Gastrocnemius medialis (tissue), 4 donors: Measurements from ENCODE around the gene PSAPL1. TPM values are rescaled to one million over a fixed set of nuclear protein-coding genes. Genes with fewer than 3 reads are reported as not detected.

Experiments
- ATAC-seq, 2 donors: fragments of 150-250 bp; one replicate each; pipeline ENCODE4 v1.9.1; 2016
- DNase-seq, 2 donors: peaks; one replicate each; pipeline ENCODE4 v3.0.0-alpha.2; 2019
- H3K27ac ChIP-seq, 4 donors: fragments of 200-600 bp; sonication (generic); 1 replicate in 1 of 4; 2 replicates in 3 of 4; pipeline ENCODE4 v1.5.1; 2016 to 2018; ENCODE audit warnings: mild to moderate bottlenecking in 2 of 4, moderate library complexity in 1 of 4
- H3K27me3 ChIP-seq, 3 donors: fragments of 200-600 bp; sonication (generic) in 2 of 3; 1 replicate in 1 of 3; 2 replicates in 2 of 3; pipeline versions ENCODE4 v1.5.1 to v1.6.0; 2016 to 2019; ENCODE audit warnings: mild to moderate bottlenecking in 1 of 3, moderate library complexity in 1 of 3
- H3K36me3 ChIP-seq, 2 donors: fragments of 200-600 bp; sonication (generic) in 1 of 2; one replicate each; pipeline ENCODE4 v1.5.1; 2017 to 2018
- H3K4me1 ChIP-seq, 2 donors: fragments of 200-600 bp; sonication (generic) in 1 of 2; one replicate each; pipeline ENCODE4 v1.5.1; 2016 to 2017; ENCODE audit warnings: mild to moderate bottlenecking in 2 of 2
- H3K4me3 ChIP-seq, 4 donors: fragments of 200-600 bp; sonication (generic) in 3 of 4; 1 replicate in 1 of 4; 2 replicates in 3 of 4; pipeline ENCODE4 v1.5.1; 2016 to 2019; ENCODE audit warnings: mild to moderate bottlenecking in 2 of 4
- H3K9me3 ChIP-seq, 3 donors: fragments of 200-600 bp; sonication (generic) in 2 of 3; 1 replicate in 1 of 3; 2 replicates in 2 of 3; pipeline ENCODE4 v1.5.1; 2016 to 2019
- CTCF ChIP-seq, 5 experiments: fragments of 450-650 bp in 3 of 5; fragments of 200-600 bp in 2 of 5; sonication (generic) in 2 of 5; IDR thresholded peaks in 4 of 5; conservative IDR thresholded peaks in 1 of 5; 1 replicate in 4 of 5; 2 replicates in 1 of 5; pipeline ENCODE4 v1.5.1; 2016 to 2019; ENCODE audit warnings: antibody characterized with exemption in 5 of 5, mild to moderate bottlenecking in 3 of 5, moderate library complexity in 3 of 5
- POLR2A ChIP-seq, 2 donors: fragments of 450-650 bp; IDR thresholded peaks; one replicate each; pipeline ENCODE4 v1.6.1; 2017; ENCODE audit warnings: antibody characterized with exemption in 2 of 2, mild to moderate bottlenecking in 2 of 2, moderate library complexity in 2 of 2
- in situ Hi-C, 4 donors: fragments of 200-750 bp; cut with MboI; loops; one replicate each; pipeline versions ENCODE4 v1.15.0 to v1.8.0; 2017; ENCODE audit warnings: low sequenced_read_pairs in 4 of 4
- intact Hi-C: fragments of 100-400 bp; cut with DNase I; formaldehyde crosslinking; loops from one replicate; pipeline ENCODE4 v1.15.1; 2023; ENCODE audit warnings: low total_unique reads
- total RNA-seq, 4 donors: library from RNA; depleted of rRNA; stranded (reverse); fragments of >200 nt; gene quantifications; one replicate each; pipeline versions ENCODE4 v1.1.0 to v1.2.3, GENCODE V29; 2016

PSAPL1 gene
- total RNA-seq, 4 donors from 2014 or later: not detected

DNA sequence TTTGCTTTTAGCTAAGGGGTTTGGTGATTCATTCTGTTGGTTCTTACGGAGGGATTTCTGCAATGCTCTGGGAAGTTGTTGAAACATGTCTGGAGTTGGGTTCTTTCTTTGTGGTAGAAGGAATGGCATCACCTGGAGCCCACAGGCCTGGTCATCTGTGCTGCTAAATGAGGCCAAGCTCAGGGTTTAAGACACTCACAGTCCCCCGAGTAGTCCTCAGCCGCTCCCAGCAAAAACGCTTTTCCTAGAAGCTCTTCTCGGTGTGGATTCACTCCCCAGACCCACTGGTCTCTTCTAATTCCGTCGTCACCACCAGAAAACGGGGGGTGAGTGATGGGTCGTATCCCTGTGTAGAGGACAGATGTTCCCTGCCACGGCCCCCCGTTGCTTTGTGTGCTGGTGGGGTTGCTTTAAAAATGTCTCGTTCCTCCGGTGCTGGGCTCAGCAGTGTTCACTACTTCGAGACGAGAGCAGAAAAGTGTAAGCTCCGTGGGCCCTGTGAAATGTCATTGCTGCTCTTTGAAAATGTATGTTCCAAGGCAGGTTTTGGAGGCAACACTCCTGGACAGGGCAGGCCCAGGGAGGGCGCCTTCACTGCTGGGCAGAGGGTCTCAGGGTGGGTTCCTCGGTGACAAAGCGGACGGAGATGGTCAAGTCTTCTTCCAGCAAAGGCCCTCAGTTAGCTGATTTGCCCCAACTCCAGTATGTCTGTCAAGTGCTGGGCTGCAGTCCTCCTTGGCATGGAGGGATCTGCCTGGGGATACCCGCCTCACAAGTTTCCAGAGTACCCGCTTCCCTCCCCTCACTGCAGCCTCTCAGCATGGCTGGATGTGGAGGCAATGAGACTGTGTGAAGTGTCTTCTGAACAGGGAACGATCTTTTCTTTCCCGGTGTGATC is 37.3 kb downstream of the PSAPL1 start:
- DNase-seq (no peak), ATAC-seq (no peak)
- no peaks in the 10 kb centered on the region for H3K9me3 ChIP-seq
- no peak for TF ChIP-seq CTCF (IDR thresholded peaks at IDR 0.05 in 4 of 5, conservative IDR thresholded peaks at IDR 0.05 in 1 of 5)
- no peak for TF ChIP-seq POLR2A (IDR thresholded peaks at IDR 0.05)
- no peaks in the 10 kb centered on the region for H3K4me1 ChIP-seq
- in situ Hi-C loops: no loop called here
- no peak overlapping the region for H3K27ac ChIP-seq
- H3K4me3 ChIP-seq: no peak overlapping the region
- no peaks in the 10 kb centered on the region for H3K36me3 ChIP-seq
- intact Hi-C loops: no loop called here
- peaks cover 16 to 22% (median 18%) of the 10 kb centered on the region in 3 donors for H3K27me3 ChIP-seq

GRCh38 chr4:7396186-7396910 is 38.4 kb downstream of the PSAPL1 start:
- Histone ChIP-seq H3K4me3 (no peak overlapping the region), H3K27ac (no peak overlapping the region), H3K36me3 (no peaks in the 10 kb centered on the region), H3K4me1 (no peaks in the 10 kb centered on the region), H3K27me3 (peaks cover 16 to 22% (median 20%) of the 10 kb centered on the region in 3 donors), H3K9me3 (no peaks in the 10 kb centered on the region)
- DNase-seq (no peak), ATAC-seq (no peak)
- in situ Hi-C loops (no loop called here), intact Hi-C loops (no loop called here)
- TF ChIP-seq CTCF (IDR thresholded peaks at IDR 0.05 in 4 of 5, conservative IDR thresholded peaks at IDR 0.05 in 1 of 5) (no peak), POLR2A (IDR thresholded peaks at IDR 0.05) (no peak)

DNA sequence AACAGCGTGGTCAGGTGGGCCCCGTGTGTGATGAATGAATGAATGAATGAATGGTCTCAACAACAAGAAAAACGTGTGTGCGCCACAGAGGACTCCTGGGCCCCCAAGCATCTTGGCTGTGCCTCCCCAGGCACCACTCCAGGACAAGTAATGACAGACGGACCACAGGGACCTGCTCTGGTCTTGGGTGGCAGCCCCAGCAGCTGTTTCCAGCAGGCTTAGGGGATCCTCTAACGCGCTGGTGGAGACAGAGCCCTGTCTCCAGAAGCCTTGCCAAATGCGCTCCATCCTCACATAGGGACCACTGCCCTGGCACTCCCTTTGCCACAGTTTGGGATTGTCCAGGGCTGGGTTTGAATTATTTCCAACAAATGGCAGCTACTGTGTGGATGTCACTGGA is 39.1 kb downstream of the PSAPL1 start:
- Histone ChIP-seq H3K4me3 (no peak overlapping the region), H3K27me3 (peaks cover 17 to 22% (median 20%) of the 10 kb centered on the region in 3 donors), H3K27ac (no peak overlapping the region), H3K4me1 (no peaks in the 10 kb centered on the region), H3K9me3 (no peaks in the 10 kb centered on the region), H3K36me3 (no peaks in the 10 kb centered on the region)
- TF ChIP-seq CTCF (IDR thresholded peaks at IDR 0.05 in 4 of 5, conservative IDR thresholded peaks at IDR 0.05 in 1 of 5) (no peak), POLR2A (IDR thresholded peaks at IDR 0.05) (no peak)
- in situ Hi-C loops: no loop called here
- no peak for DNase-seq
- intact Hi-C loops: no loop called here
- no peak for ATAC-seq

- Histone ChIP-seq H3K36me3 (no peaks in the 10 kb centered on the region), H3K4me1 (no peaks in the 10 kb centered on the region), H3K4me3 (no peak overlapping the region), H3K27me3 (peaks cover 19 to 22% (median 20%) of the 10 kb centered on the region in 3 donors), H3K9me3 (no peaks in the 10 kb centered on the region), H3K27ac (no peak overlapping the region)
- DNase-seq: no peak
- ATAC-seq: no peak
- in situ Hi-C loops: no loop called here
- intact Hi-C loops: no loop called here
- TF ChIP-seq POLR2A (IDR thresholded peaks at IDR 0.05) (no peak), CTCF (IDR thresholded peaks at IDR 0.05 in 4 of 5, conservative IDR thresholded peaks at IDR 0.05 in 1 of 5) (no peak)
These were observed 39.9 kb downstream of the PSAPL1 start for GRCh38 chr4:7394681-7395451.
